ENCODE data around the gene STIMATE. TPM values are rescaled to one million over a fixed set of nuclear protein-coding genes. Genes with fewer than 3 reads are reported as not detected.

Gene STIMATE
- total RNA-seq, 1 donor from 2014 or later = 23.0 TPM

- intact Hi-C loops (cut with micrococcal nuclease) = no loop called here
Measured at GRCh38 chr3:52872245-52872644, 25.1 kb downstream of the STIMATE start.

DNA sequence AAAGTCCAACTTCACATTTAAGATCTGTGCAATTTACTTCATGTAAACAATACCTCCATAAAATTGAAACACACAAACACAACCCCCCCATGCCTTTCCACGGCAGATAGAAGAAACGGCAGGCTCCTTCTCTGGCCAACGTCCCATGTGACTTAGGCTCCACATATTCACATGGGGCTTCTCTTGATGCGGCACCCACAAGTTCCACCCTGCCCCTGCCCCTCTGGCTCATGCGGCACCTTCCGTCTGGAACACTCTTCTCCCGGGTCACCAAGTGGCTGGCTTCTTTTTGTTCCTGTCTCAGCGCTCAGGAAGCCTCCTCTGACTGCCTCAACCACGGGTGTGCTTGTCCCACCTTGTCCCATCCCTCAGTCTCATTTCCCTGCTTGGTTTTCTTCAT, 25.6 kb downstream of the STIMATE start:
- intact Hi-C loops (cut with micrococcal nuclease) = no loop called here

GRCh38 chr3:52870471-52870870, 26.9 kb downstream of the STIMATE start:
- intact Hi-C loops (cut with micrococcal nuclease) = no loop called here

GRCh38 chr3:52866427-52866826, 30.9 kb downstream of the STIMATE start:
- intact Hi-C loops (cut with micrococcal nuclease) = no loop called here

DNA sequence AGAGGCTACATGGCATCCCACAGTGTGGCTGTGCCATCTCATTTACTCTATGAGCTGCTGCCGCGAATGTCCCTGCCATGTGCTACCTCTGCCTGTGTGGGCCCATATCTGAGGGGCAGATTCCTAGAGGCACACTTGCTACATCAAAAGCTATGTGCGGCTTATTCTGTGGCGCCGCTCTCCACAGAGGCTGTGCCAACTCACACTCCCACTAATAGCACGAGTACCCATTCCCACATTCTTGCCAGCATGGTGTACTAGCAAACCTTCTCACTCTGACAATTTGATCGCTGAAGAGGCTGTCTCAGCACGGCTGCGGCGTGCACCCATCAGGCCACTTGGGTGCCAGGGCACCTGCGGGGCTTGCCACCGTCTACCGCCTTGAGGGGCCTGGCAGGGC, 31.4 kb downstream of the STIMATE start:
- intact Hi-C loops (cut with micrococcal nuclease) = no loop called here

GRCh38 chr3:52860424-52860768, 37.0 kb downstream of the STIMATE start:
- intact Hi-C loops (cut with micrococcal nuclease) = no loop called here

- intact Hi-C loops (cut with micrococcal nuclease) = no loop called here
Measured at GRCh38 chr3:52859686-52860423, 37.5 kb downstream of the STIMATE start.

DNA sequence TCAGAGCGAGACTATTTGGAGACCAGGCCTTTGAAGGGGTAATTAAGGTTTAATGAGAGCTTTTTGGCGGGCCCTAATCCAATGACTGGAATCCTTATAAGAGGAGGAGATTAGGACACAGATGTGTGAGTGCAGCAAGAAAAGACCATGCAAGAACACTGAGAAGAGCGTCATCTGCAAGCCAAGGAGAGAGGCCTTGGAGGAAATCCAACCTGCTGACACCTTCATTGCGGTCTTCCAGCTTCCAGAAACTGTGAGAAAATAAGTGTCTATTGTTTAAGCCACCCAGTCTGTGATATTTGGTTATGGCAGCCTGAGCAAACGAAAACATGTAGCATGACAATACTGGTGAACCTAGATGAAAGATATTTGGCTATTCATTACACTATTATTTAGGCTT, 39.5 kb downstream of the STIMATE start:
- intact Hi-C loops (cut with micrococcal nuclease) = no loop called here

GRCh38 chr3:52857133-52857532, 40.2 kb downstream of the STIMATE start:
- intact Hi-C loops (cut with micrococcal nuclease) = no loop called here

- intact Hi-C loops (cut with micrococcal nuclease) = no loop called here
Measured at GRCh38 chr3:52856666-52857065, 40.7 kb downstream of the STIMATE start.

- intact Hi-C loops (cut with micrococcal nuclease) = no loop called here
Measured at GRCh38 chr3:52854013-52854412, 43.3 kb downstream of the STIMATE start.

- intact Hi-C loops (cut with micrococcal nuclease) = no loop called here
Measured at GRCh38 chr3:52852419-52852818, 44.9 kb downstream of the STIMATE start.

DNA sequence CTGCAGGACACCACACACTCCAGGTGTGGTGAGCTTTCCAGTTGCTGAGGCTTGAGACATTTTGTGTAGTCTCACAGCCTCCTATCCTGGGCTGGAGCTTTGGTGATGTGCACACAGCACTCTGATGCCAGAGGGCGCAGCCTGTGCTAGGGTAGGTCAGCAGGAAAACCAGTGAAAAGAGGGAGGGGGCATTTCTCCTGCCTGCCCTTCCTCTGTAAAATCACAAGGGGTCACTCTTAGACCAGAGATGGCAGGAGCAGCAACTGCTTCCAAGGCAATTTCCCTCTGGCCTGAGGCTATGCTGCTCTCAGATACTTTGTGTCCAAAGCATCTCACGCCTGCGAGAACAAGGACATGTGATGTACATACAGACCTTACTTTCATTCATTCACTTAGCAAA, 46.0 kb downstream of the STIMATE start:
- intact Hi-C loops (cut with micrococcal nuclease) = loop anchor here (1.0 to 2.0 kb wide), 4 partner anchors 83 to 345 kb away; no protein-coding TSS in a partner anchor

- intact Hi-C loops (cut with micrococcal nuclease) = loop anchor here (2.0 kb wide), 1 partner anchor 259 kb away; no protein-coding TSS in a partner anchor
Measured at GRCh38 chr3:52849656-52850055, 47.7 kb downstream of the STIMATE start.

DNA sequence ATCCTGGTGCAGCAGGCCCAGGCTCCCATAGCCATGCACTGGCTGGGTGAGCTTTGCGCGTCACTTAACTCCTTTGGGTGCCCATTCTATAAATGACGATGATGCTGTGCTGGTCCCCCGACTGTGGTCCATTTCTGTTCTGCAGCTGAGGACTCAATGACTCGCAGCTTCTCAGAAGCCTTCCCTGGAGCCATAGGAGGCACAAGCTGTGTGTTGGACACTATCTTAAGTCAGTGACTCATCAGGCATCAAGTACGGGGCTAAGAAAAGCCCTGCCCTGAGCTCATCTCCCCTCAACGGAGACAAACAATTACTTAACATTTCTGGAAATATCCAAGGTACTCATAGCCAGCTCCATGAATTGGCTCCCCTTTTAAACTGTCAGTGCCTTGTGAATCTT, 48.7 kb downstream of the STIMATE start:
- intact Hi-C loops (cut with micrococcal nuclease) = no loop called here

- intact Hi-C loops (cut with micrococcal nuclease) = no loop called here
Measured at GRCh38 chr3:52847726-52848125, 49.6 kb downstream of the STIMATE start.

GRCh38 chr3:52847241-52847640, 50.1 kb downstream of the STIMATE start:
- intact Hi-C loops (cut with micrococcal nuclease) = no loop called here

DNA sequence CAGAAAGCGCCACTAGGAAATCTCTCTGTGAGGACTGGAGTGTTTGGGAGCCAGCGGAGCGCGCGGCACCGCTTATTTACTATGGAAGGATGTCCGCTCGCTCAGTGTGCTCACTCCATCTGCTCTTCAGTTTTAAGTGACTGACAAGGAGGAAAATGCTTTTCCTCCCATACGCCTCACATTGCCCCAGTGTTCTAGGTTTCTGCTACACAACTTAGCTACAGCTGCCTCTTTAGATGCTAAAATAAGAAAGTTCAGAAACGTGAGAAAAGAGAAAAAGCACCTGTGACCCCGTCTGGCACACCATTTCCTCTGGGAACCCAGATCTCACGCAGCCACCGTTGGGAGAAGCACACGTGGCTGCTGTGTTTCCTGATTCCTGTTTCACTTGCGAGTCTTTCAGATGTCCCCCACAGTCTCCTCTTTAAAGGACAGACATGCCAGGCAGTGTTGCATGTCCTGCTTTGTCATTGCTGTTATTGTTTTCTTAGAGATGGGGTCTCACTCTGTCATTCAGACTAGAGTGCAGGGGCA, 50.8 kb downstream of the STIMATE start:
- intact Hi-C loops (cut with micrococcal nuclease) = no loop called here

GRCh38 chr3:52845691-52846431, 51.5 kb downstream of the STIMATE start:
- intact Hi-C loops (cut with micrococcal nuclease) = no loop called here

GRCh38 chr3:52845157-52845556, 52.2 kb downstream of the STIMATE start:
- intact Hi-C loops (cut with micrococcal nuclease) = no loop called here

- intact Hi-C loops (cut with micrococcal nuclease) = no loop called here
Measured at GRCh38 chr3:52844290-52844975, 52.9 kb downstream of the STIMATE start.

GRCh38 chr3:52843881-52844280, 53.5 kb downstream of the STIMATE start:
- intact Hi-C loops (cut with micrococcal nuclease) = no loop called here
